Measurements from ENCODE around the gene HLF.

GRCh38 chr17:55334285-55334684 is 69.5 kb downstream of the HLF start:
- TF ChIP-seq CTCF (IDR thresholded peaks at IDR 0.05 in 4 of 5, conservative IDR thresholded peaks at IDR 0.05 in 1 of 5), result no peak
- no peak for TF ChIP-seq POLR2A (IDR thresholded peaks at IDR 0.05)

All from gastrocnemius medialis (tissue), 4 donors.